ENCODE measurements around the gene PRR11. TPM values are rescaled to one million over a fixed set of nuclear protein-coding genes. Genes with fewer than 3 reads are reported as not detected.
A peak's percentile ranks its signal among the peaks of the same experiment; 100 is the strongest.

Gene PRR11
- total and polyA plus RNA-seq, 2 experiments from 2014 or later = 3.6 to 3.8 TPM

- H2AFZ ChIP-seq = no peak overlapping the region
- no peaks in the 10 kb centered on the region for H4K20me1 ChIP-seq (ENCODE audit: insufficient read depth, poor library complexity, severe bottlenecking)
- no peaks in the 10 kb centered on the region for H3K4me1 ChIP-seq (ENCODE audit: insufficient read depth)
- H3K27me3 ChIP-seq = no peaks in the 10 kb centered on the region
- no peaks in the 10 kb centered on the region for H3K9me3 ChIP-seq (ENCODE audit: low read depth)
- no peak overlapping the region for H3K27ac ChIP-seq
- no peak overlapping the region for H3K4me3 ChIP-seq
- no peaks in the 10 kb centered on the region for H3K9me2 ChIP-seq (replicated peaks; ENCODE audit: insufficient read depth)
- H3K79me2 ChIP-seq = no peaks in the 10 kb centered on the region
- TF ChIP-seq EZH2phosphoT487 (IDR thresholded peaks at IDR 0.05; ENCODE audit: low read depth, severe bottlenecking, unreplicated experiment) (no peak), EZH2 (IDR thresholded peaks at IDR 0.05; ENCODE audit: borderline replicate concordance) (no peak)
- TF ChIP-seq, protein P1, sequence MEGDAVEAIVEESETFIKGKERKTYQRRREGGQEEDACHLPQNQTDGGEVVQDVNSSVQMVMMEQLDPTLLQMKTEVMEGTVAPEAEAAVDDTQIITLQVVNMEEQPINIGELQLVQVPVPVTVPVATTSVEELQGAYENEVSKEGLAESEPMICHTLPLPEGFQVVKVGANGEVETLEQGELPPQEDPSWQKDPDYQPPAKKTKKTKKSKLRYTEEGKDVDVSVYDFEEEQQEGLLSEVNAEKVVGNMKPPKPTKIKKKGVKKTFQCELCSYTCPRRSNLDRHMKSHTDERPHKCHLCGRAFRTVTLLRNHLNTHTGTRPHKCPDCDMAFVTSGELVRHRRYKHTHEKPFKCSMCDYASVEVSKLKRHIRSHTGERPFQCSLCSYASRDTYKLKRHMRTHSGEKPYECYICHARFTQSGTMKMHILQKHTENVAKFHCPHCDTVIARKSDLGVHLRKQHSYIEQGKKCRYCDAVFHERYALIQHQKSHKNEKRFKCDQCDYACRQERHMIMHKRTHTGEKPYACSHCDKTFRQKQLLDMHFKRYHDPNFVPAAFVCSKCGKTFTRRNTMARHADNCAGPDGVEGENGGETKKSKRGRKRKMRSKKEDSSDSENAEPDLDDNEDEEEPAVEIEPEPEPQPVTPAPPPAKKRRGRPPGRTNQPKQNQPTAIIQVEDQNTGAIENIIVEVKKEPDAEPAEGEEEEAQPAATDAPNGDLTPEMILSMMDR (IDR thresholded peaks at IDR 0.05; ENCODE audit: poor library complexity) = no peak
- DNase-seq (ENCODE audit: low spot score) = no peak
- no peak overlapping the region for H3K4me2 ChIP-seq
- no peaks in the 10 kb centered on the region for H3K36me3 ChIP-seq (replicated peaks; ENCODE audit: insufficient read depth, low read depth)
These were observed 79.1 kb downstream of the PRR11 start for GRCh38 chr17:59234631-59235030.

GRCh38 chr17:59238906-59239305, 83.4 kb downstream of the PRR11 start:
- H4K20me1 ChIP-seq (ENCODE audit: insufficient read depth, poor library complexity, severe bottlenecking) = no peaks in the 10 kb centered on the region
- no peaks in the 10 kb centered on the region for H3K27me3 ChIP-seq
- H3K27ac ChIP-seq = no peak overlapping the region
- DNase-seq (ENCODE audit: low spot score) = no peak
- H3K9me2 ChIP-seq (replicated peaks; ENCODE audit: insufficient read depth) = no peaks in the 10 kb centered on the region
- H3K4me1 ChIP-seq (ENCODE audit: insufficient read depth) = no peaks in the 10 kb centered on the region
- TF ChIP-seq EZH2 (IDR thresholded peaks at IDR 0.05; ENCODE audit: borderline replicate concordance) (no peak), EZH2phosphoT487 (IDR thresholded peaks at IDR 0.05; ENCODE audit: low read depth, severe bottlenecking, unreplicated experiment) (no peak)
- TF ChIP-seq, protein P1 (IDR thresholded peaks at IDR 0.05; ENCODE audit: poor library complexity) = no peak
- H3K36me3 ChIP-seq (replicated peaks; ENCODE audit: insufficient read depth, low read depth) = no peaks in the 10 kb centered on the region
- no peaks in the 10 kb centered on the region for H3K79me2 ChIP-seq
- no peak overlapping the region for H3K4me2 ChIP-seq
- H3K9me3 ChIP-seq (ENCODE audit: low read depth) = no peaks in the 10 kb centered on the region
- no peak overlapping the region for H2AFZ ChIP-seq
- H3K4me3 ChIP-seq = no peak overlapping the region
- 88% methylated on average over 2 of the region's 2 CpGs for WGBS (ENCODE audit: low lambda C conversion rate, missing lambda C conversion rate)

- H3K4me3 ChIP-seq = no peak overlapping the region
- DNase-seq (ENCODE audit: low spot score) = no peak
- H4K20me1 ChIP-seq (ENCODE audit: insufficient read depth, poor library complexity, severe bottlenecking) = no peaks in the 10 kb centered on the region
- H3K27ac ChIP-seq = no peak overlapping the region
- no peak overlapping the region for H3K4me2 ChIP-seq
- no peaks in the 10 kb centered on the region for H3K9me3 ChIP-seq (ENCODE audit: low read depth)
- H3K79me2 ChIP-seq = no peaks in the 10 kb centered on the region
- no peaks in the 10 kb centered on the region for H3K27me3 ChIP-seq
- no peaks in the 10 kb centered on the region for H3K9me2 ChIP-seq (replicated peaks; ENCODE audit: insufficient read depth)
- WGBS (ENCODE audit: low lambda C conversion rate, missing lambda C conversion rate) = 96% methylated on average over 6 of the region's 6 CpGs
- no peak overlapping the region for H2AFZ ChIP-seq
- no peaks in the 10 kb centered on the region for H3K4me1 ChIP-seq (ENCODE audit: insufficient read depth)
- H3K36me3 ChIP-seq (replicated peaks; ENCODE audit: insufficient read depth, low read depth) = no peaks in the 10 kb centered on the region
- TF ChIP-seq EZH2phosphoT487 (IDR thresholded peaks at IDR 0.05; ENCODE audit: low read depth, severe bottlenecking, unreplicated experiment) (no peak), EZH2 (IDR thresholded peaks at IDR 0.05; ENCODE audit: borderline replicate concordance) (no peak)
- TF ChIP-seq, protein P1 (IDR thresholded peaks at IDR 0.05; ENCODE audit: poor library complexity) = no peak
These were observed 88.5 kb downstream of the PRR11 start for GRCh38 chr17:59244081-59244480.

MicroRNA genes within 50 kb of the gene (microRNA counts, 767-probe panel; counts per million panel counts)
- microRNA hsa-miR-301a-3p (7,528 counts per million, percentile 43 among the panel's probes with 10 or more counts), microRNA hsa-miR-454-3p (not detected)

Small RNAs within 50 kb of the gene (microRNA-seq; reads per million reads assigned to microRNA genes)
- gene MIR301A (478 reads per million, percentile 72 among the genes with 10 or more reads in this experiment), gene MIR454 (1,953 reads per million, percentile 83 among the genes with 10 or more reads in this experiment)

Small RNAs within 50 kb of the gene (small RNA-seq; reads per million reads assigned to genes)
- gene MIR301A (166 reads per million, percentile 98 among the genes with 10 or more reads in this experiment), gene MIR454 (29.9 reads per million, percentile 96 among the genes with 10 or more reads in this experiment), gene RNU2-58P (not detected)

Other genes with a start within 250 kb of the PRR11 start
- 20.3 and 22.8 TPM in 2 replicates for gene TRIM37, start 48.9 kb upstream of the PRR11 start, total RNA-seq
- gene TRIM37, start 48.9 kb upstream of the PRR11 start, polyA plus RNA-seq = 9.7 and 11.3 TPM in 2 replicates
- gene SKA2, start 560 bp upstream of the PRR11 start, total RNA-seq = 42.5 and 52.8 TPM in 2 replicates
- 27.0 TPM in 2 replicates for gene SKA2, start 560 bp upstream of the PRR11 start, polyA plus RNA-seq
- 17.9 and 20.1 TPM in 2 replicates for gene SMG8, start 54.3 kb downstream of the PRR11 start, total RNA-seq
- gene SMG8, start 54.3 kb downstream of the PRR11 start, polyA plus RNA-seq = 10.9 and 13.9 TPM in 2 replicates
- gene GDPD1, start 64.8 kb downstream of the PRR11 start, total RNA-seq = 5.0 and 5.3 TPM in 2 replicates
- gene GDPD1, start 64.8 kb downstream of the PRR11 start, polyA plus RNA-seq = 1.3 and 1.9 TPM in 2 replicates
- gene YPEL2, start 175.9 kb downstream of the PRR11 start, total RNA-seq = 17.5 and 26.0 TPM in 2 replicates
- 20.2 and 21.0 TPM in 2 replicates for gene YPEL2, start 175.9 kb downstream of the PRR11 start, polyA plus RNA-seq